ENCODE results near the gene NPRL2. TPM values are rescaled to one million over a fixed set of nuclear protein-coding genes. Genes with fewer than 3 reads are reported as not detected.

NPRL2 gene
- total RNA-seq, 1 donor from 2014 or later: 21.6 TPM

DNA sequence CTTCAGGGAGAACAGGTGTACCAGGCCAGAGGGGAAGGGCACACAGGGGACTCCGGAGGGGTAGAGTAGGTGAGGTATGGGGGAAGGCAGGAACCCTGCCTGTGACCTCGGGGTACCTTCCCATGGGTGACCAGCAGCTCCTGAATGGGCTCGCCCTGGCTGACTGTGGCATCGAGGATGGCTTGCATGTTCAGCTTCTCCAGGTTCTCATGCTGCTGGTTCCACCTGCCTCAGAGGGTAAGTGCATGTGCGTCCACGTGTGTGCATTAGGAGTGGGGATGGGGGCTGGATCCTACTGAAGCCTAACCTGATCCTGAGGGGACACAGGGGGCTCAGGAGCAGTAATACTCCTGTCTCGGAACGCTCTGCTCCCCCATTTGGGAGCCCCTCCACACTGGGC, 5.6 kb downstream of the NPRL2 start:
- H3K4me3 ChIP-seq: peak overlapping the region; percentile 39
- no peak overlapping the region for H3K27ac ChIP-seq
- no peaks in the 10 kb centered on the region for H3K27me3 ChIP-seq
- intact Hi-C loops (cut with DNase I): no loop called here
- no peaks in the 10 kb centered on the region for H3K9me3 ChIP-seq
- H3K4me1 ChIP-seq: peaks cover 36% of the 10 kb centered on the region
- TF ChIP-seq, protein P1, sequence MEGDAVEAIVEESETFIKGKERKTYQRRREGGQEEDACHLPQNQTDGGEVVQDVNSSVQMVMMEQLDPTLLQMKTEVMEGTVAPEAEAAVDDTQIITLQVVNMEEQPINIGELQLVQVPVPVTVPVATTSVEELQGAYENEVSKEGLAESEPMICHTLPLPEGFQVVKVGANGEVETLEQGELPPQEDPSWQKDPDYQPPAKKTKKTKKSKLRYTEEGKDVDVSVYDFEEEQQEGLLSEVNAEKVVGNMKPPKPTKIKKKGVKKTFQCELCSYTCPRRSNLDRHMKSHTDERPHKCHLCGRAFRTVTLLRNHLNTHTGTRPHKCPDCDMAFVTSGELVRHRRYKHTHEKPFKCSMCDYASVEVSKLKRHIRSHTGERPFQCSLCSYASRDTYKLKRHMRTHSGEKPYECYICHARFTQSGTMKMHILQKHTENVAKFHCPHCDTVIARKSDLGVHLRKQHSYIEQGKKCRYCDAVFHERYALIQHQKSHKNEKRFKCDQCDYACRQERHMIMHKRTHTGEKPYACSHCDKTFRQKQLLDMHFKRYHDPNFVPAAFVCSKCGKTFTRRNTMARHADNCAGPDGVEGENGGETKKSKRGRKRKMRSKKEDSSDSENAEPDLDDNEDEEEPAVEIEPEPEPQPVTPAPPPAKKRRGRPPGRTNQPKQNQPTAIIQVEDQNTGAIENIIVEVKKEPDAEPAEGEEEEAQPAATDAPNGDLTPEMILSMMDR (IDR thresholded peaks at IDR 0.05): no peak
- no peak for DNase-seq
- peaks cover 20% of the 10 kb centered on the region for H3K36me3 ChIP-seq
- no peak for ATAC-seq

GRCh38 chr3:50342813-50343633, 7.6 kb downstream of the NPRL2 start:
- ATAC-seq (no peak), DNase-seq (no peak)
- no peak overlapping the region for H3K27ac ChIP-seq
- TF ChIP-seq, protein P1 (IDR thresholded peaks at IDR 0.05): no peak
- H3K4me3 ChIP-seq: no peak overlapping the region
- peaks cover 7% of the 10 kb centered on the region for H3K36me3 ChIP-seq
- no peaks in the 10 kb centered on the region for H3K27me3 ChIP-seq
- H3K4me1 ChIP-seq: peaks cover 41% of the 10 kb centered on the region
- no peaks in the 10 kb centered on the region for H3K9me3 ChIP-seq
- intact Hi-C loops (cut with DNase I): no loop called here

- H3K27ac ChIP-seq: no peak overlapping the region
- intact Hi-C loops (cut with DNase I): no loop called here
- TF ChIP-seq, protein P1 (IDR thresholded peaks at IDR 0.05): no peak
- ATAC-seq (no peak), DNase-seq (no peak)
- H3K4me1 ChIP-seq: peaks cover 43% of the 10 kb centered on the region
- no peaks in the 10 kb centered on the region for H3K27me3 ChIP-seq
- H3K36me3 ChIP-seq: no peaks in the 10 kb centered on the region
- no peak overlapping the region for H3K4me3 ChIP-seq
- H3K9me3 ChIP-seq: no peaks in the 10 kb centered on the region
Observed at GRCh38 chr3:50341996-50342650, 8.5 kb downstream of the NPRL2 start.

- intact Hi-C loops (cut with DNase I): no loop called here
- DNase-seq: peak; percentile 69
Observed at GRCh38 chr3:50341537-50341936, 9.0 kb downstream of the NPRL2 start.

GRCh38 chr3:50340448-50341329, 9.9 kb downstream of the NPRL2 start, which contains the start of gene RASSF1:
Gene RASSF1 (minus strand): TSS chr3:50340836. CDS start chr3:50340805, 31 bp downstream.
- ATAC-seq (peak; percentile 61), DNase-seq (peak; percentile 89)
- Histone ChIP-seq H3K4me1 (peaks cover 47% of the 10 kb centered on the region), H3K36me3 (no peaks in the 10 kb centered on the region), H3K27me3 (no peaks in the 10 kb centered on the region), H3K9me3 (no peaks in the 10 kb centered on the region), H3K27ac (peak within 1 kb of the TSS; percentile 96), H3K4me3 (peak within 1 kb of the TSS; percentile 95)
- intact Hi-C loops (cut with DNase I): no loop called here
- TF ChIP-seq, protein P1 (IDR thresholded peaks at IDR 0.05): no peak

More at GRCh38 chr3:50341537-50341936, 9.0 kb downstream of the NPRL2 start:
- H3K4me1 ChIP-seq: peaks cover 44% of the 10 kb centered on the region
- H3K27me3 ChIP-seq: no peaks in the 10 kb centered on the region
- peak overlapping the region; percentile 95 for H3K4me3 ChIP-seq
- H3K36me3 ChIP-seq: no peaks in the 10 kb centered on the region
- no peak for ATAC-seq
- H3K27ac ChIP-seq: peak overlapping the region; percentile 96
- no peaks in the 10 kb centered on the region for H3K9me3 ChIP-seq
- TF ChIP-seq, protein P1 (IDR thresholded peaks at IDR 0.05): no peak
